Amniotic epithelial cell (primary cell): ENCODE results near the gene SF3B3.
"Not testable (repeated sequence)": the region's sequence is repeated elsewhere in the genome, so short reads cannot be mapped to it uniquely, and the experiment has no call there.

Experiments used
- DNase-seq: peaks from one replicate; pipeline ENCODE4 v3.0.0-alpha.2; 2010; ENCODE audit warnings: low read depth

Gene SF3B3

DNA sequence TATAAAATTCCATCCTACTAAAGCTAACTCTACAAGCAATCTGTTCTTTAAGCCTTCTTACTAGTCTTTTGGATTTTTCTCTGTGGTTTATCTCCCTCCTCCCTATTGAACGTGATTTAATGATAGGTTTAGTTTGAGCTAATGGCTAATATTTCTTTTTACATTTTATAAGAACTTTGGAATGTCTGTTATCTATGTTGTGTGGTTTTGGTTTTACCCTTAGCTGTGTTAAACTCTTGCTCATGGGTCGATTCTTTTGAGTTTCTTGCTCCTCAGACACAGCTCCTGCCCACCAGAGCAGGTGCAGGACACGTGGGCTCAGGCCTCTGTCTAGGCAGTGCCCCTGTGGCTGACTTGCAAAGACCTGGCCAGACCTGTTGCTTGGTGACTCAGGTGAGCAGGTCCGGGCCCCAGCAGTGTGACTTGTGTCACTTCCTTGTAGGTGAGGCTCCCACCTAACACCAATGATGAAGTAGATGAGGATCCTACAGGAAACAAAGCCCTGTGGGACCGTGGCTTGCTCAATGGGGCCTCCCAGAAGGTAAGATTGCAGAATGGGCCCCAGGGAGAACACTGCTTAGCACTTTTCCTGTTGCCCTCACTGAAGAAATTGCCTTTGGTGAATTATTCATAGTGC is 45.1 kb downstream of the SF3B3 start:
- DNase-seq = peak; percentile 40

DNA sequence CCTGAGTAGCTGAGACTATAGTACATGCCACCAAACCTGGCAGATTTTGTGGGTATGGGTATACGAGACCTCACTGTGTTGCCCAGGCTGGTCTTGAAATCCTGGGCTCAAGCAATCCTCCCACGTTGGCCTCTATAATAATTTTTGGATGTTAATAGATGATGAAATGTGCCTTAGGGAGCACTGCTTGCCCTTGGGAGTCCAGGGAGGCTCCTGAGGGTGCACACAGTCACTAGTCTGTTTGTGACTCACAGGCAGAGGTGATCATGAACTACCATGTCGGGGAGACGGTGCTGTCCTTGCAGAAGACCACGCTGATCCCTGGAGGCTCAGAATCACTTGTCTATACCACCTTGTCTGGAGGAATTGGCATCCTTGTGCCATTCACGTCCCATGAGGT is 46.1 kb downstream of the SF3B3 start:
- no peak for DNase-seq

DNA sequence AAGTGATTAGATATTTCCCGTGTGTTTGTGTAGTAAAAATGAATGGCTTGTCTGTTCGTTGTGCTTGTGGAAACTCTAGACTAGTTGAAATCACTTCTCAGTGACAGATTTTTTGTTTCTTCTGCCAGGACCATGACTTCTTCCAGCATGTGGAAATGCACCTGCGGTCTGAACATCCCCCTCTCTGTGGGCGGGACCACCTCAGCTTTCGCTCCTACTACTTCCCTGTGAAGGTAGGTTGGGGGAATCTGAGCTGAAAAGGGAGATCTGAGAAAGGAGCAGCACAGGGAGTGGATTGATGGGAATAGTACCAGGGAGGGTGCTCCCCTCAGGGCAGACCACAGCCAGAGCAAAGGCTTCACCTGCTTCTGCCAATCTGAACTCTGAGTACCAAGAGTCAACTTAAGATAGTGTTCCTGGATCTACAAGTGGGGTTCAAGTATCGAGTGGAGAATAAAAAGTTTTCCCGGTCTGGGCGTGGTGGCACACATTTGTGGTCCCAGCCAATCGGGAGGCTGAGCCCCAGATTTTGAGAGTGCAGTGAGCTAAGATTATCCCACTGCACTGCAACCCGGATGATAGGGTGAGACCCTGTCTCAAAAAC is 47.5 kb downstream of the SF3B3 start:
- no peak for DNase-seq

DNA sequence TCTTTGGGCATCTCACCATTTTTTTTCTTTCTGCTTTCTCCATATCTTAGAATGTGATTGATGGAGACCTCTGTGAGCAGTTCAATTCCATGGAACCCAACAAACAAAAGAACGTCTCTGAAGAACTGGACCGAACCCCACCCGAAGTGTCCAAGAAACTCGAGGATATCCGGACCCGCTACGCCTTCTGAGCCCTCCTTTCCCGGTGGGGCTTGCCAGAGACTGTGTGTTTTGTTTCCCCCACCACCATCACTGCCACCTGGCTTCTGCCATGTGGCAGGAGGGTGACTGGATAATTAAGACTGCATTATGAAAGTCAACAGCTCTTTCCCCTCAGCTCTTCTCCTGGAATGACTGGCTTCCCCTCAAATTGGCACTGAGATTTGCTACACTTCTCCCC is 48.0 kb downstream of the SF3B3 start:
- DNase-seq = no peak

DNA sequence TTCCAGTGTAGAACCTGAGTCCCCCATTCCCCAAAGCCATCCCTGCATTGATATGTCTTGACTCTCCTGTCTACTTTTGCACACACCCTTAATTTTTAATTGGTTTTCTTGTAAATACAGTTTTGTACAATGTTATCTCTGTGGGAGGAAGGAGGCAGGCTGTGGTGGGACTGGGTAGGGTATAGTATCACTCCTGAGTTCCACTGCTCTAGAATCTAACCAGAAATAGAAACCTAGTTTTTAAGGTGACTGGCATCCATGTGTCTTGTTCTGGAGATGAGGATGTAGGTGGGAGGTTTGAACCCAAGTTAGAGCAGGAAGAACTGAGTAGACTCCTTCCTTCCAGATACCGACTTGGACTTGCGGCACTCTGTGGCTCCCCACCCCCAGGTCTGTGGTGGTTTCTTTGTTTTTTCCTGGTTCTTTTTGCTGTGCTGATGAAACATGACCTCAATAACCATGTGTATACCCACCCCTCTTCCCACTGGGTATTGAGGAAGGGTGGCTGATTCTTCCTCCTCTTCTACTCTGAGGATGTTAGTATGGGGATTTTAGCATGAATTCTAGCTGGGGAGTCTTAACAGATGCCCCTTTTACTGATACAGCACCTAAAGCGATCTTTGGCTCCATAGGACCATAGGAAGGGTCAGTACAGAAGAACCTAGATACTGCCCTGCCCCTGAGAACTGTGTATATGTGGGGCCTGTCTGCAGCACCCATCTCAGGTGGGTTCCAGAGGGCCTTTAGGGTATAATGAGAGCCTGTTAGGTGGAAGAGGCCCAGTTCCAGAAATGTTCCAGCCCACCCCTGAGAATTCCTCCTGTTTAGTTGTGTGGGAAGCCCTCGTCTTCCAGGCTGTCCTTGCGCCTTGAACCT is 48.7 kb downstream of the SF3B3 start:
- no peak for DNase-seq

DNA sequence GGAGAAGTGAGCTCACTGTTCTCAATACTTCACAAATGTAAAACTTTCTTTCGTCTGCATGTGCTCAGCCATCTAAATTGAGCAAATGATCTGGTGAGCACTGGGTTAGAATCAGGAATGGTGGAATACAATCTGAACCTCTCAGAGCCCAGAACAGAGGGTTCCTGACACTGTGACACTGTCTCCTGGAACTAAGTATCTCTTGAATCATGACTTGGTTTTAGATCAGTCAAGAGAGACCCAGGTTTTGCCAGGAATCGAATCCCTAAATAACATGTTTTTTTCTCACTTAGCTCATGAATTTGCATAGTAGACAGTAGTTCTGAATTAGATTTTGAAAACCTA is 49.3 kb downstream of the SF3B3 start:
- DNase-seq = no peak

DNA sequence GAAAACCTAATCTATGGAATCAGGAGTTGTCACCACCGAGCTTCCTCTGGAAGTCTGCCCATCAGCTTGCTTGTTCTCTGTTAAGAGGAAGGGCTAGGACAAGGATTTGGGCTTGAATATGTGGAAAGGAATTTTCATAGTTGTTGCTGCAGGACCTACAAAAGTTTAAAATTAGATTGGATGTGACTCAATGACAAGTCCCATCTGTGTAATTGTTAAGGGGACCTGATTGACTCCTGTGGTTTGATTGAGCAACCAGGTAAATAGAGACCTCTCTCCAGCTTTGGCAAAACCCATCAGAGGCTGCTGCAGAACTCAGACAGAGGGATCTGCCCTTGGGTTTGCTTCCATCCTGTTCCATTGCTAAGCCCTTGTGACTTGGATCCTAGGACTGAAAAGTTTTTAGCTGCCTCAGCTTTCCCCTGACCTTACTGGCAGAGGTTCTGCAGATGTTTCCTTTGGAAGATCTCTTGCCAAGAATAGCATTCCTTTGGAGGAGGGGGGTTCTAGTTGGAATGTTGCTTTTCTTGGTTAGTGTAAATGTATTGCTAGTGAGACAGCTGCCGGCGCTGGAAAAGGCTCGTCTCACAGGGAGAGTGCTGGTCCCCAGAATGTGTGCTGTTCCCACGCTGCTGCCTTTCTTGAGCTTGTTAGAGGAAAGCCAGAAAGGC is 50.0 kb downstream of the SF3B3 start:
- peak; percentile 78 for DNase-seq

DNA sequence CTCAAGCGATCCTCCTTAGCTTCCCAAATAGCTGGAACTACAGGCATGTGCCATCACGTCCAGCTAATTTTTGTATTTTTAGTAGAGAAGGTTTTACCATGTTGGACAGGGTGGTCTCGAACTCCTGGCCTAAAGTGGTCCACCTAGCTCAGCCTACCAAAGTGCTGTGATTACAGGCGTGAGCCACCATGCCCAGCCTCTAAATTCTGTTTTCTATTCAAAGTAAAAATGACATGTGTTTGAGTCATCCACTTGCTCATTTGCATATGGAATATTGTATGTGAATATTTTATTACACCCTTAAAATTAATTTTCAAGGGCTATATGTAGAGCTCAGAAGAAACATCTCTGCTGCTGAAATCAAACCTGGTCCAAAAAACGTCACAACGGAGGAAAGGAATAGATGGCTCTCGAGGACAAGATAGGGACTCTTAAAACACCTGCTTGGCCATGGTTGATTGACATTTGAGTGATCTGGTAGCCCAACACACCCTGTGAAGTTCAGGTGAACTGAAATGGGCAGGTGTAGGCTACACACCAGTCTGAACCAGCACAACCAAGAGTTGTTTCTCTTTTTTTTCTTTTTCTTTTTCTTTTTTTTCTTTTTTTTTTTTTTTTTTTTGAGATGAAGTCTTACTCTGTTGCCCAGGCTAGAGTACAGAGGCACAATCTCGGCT is 51.1 kb downstream of the SF3B3 start:
- DNase-seq = no peak

DNA sequence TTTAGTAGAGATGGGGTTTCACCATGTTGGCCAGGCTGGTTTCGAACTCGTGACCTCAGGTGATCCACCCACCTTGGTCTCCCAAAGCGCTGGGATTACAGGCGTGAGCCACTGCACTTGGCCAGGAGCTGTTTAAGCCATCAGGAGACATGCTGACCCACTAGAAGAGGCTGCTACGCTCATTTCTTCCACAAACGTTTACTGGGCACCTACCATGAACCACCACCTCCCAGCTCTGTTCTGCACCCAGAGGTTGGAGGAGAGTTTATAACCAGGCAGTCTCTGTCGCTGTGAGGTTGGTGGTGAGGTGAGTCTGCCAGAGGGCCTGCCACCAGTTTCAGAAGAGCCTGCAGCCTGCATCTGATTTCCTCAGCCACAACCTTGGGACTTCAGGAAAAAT is 51.8 kb downstream of the SF3B3 start:
- DNase-seq = no peak

DNA sequence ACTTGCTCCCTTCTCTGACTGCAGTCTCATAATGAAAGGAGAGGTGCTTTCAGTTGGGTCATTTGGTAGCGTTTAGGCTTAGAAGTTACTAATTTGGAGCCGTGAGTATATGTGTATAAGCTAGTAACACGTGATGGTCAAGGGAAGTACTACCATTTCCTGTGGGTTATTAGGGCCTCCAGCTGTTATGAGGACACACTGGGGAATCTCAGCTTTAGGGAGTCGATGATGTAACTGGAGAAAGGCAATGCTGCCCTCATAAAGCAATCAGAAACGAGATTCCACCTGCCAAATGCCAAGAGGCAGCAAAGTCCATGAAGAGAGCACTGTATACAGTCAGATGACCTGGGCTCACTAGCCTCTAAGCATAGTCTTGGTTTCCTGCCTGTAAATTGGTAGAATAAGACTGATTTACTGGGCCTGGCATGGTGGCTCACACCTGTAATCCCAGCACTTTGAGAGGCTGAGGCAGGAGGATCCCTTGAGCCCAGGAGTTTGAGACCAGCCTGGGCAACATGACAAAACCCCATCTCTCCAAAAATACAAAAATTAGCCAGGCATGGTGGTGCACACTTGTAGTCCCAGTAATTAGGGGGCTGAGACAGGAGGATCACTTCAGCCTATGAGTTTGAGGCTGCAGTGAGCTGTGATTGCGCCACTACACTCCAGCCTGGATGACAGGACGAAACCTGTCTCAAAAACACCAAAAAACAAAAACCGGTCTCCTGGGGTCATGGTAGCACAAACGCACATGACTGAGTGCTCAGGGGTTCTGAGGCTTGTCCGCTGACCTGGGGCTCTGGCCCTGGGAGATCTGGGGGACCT is 53.0 kb downstream of the SF3B3 start:
- DNase-seq = peak; percentile 86

DNA sequence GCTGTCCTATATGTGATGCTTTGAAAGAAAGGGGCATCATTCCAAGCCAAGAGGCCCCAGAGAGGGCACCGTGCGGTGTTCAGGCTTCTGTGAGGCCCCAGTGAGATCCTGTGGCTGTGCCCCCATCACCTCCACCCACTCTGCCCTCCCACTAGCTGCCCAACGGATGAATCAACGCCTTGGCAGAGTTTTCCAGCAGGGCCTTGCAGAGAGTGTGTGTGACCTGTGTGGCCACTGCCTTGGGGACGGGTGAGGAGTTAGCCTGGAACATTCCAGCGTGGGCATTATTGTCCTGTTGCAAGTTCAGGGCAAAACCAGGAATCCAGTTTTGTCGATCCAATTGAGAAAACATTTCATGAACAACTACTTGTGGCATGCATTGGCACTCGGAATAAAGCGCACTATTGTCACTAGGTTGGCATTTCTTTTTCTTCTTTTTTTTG is 53.7 kb downstream of the SF3B3 start:
- DNase-seq = peak; percentile 62

DNA sequence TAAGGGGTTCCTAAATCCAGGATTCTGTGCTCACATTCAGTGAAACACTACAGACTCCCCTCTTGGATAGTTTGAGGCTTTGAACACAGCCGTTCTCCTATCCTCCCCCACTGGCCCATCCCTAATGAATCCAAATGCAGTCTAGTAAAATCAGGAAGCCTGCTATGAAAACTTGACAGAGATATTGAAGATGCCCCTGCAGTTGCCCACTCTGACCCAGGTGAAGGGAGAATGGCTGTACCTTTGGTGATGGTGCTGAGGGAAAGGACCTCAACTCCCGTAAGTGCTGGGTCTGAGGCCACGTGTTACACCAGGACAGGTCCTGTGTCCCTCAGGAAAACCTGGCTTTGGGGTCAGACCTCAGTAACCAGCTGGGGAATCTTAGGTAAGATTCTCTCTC is 54.4 kb downstream of the SF3B3 start:
- DNase-seq = no peak

DNA sequence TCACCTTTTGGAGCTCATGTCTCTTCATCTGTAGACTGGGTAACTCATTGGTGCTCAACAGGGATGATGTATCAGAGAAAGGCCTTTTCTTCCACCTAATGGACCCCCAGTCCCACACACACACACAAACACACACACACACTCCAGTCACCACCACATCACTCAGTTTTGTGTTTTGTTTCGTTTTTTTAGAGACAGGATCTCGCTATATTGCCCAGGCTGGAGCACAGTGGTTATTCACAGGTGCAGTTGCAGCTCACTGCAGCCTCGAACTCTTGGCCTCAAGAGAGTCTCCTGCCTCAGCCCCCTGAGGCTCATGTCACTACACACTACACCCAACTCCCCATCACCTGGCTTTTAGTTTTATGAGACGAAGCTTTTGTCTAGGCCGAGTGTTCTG is 55.6 kb downstream of the SF3B3 start:
- no peak for DNase-seq

DNA sequence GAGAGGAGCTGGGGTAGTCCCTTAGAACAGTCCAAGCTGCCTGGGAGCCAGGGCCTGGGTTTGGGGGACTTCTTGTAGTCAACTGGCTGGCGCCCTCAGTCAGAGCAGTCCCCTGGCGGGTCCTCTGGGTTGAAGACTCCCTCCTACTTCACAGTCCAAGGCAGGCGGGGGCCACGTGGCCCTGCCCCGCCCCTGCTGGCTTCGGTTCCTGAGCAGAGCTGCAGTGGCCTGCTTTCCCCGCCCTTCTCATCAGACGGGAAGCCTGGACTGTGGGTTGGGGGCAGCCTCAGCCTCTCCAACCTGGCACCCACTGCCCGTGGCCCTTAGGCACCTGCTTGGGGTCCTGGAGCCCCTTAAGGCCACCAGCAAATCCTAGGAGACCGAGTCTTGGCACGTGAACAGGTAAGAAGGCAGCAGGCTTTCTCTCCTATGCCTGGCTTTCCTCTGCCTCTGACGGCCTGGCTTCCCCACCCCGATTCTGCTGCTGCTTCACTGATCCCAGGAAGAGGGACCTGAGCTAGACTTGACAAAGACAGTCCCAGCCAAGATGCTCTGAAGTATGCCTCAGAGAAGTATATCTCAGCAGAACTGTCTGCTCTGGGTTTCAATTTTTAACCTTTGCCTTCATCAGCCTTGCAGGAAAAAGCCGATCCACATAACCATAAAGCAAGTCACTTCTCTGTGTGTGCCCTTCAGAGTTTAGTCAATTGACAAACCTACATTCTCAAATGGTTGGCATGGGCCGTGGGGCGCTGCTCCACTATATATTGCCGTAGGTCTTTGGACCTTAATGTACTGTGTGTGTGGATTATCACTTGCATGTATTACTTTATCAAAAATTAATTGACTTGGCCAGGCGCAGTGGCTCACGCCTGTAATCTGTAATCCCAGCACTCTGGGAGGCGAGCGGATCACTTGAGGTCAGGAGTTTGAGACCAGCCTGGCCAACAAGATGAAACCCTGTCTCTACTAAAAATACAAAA is 56.3 kb downstream of the SF3B3 start:
- no peak for DNase-seq

DNA sequence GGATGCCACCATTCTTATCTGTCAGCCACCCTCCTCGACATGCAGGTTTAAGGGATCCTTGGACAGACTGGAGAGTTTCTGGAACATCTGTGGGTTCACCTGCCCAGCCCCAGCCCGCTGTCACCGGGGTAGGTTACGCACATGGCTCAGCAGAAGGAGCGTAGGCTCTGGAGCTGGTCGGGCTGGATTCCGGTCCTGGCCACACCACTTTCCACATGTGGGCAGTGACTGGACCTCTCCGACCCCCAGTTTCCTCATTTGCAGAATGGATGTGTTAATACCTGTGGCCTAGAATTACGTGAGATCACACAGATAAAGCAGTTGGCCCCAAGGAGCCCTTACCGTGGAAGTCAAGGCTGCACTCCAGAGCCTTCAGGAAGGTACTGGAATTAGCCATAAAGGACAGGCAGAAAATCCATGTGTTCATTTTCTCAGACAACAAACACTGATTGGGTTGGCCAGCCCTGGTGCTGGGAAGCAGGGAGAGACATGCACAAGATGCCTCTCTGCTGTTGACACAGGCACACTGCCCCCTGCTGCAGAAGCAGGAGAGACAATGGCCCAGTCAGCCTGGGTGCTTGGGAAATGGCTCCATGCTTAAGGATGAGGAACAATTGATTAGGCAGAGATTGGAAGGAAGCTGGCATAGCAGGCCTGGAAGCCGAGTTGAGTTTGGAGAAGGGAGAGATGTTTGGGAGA is 58.8 kb downstream of the SF3B3 start:
- no peak for DNase-seq

DNA sequence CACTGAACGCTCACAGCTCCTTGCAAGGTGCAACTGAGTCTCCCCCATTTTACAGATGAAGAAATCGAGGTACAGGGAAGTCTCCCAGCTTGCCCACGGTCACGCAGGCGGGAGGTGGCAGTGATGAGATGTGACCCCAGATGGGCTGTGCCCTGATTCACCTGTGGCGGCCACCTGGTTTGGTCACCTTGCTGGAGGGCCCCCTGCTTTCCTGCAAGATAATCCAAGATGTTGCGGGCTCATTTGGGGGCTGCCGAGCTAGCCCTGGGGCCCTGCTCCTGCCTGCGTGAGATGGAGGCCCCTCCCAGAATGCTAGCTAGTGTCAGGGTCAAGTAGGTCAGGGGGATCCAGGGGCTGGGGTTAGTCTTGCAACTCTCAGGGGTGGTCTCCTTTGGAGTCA is 63.1 kb downstream of the SF3B3 start:
- DNase-seq = no peak

DNA sequence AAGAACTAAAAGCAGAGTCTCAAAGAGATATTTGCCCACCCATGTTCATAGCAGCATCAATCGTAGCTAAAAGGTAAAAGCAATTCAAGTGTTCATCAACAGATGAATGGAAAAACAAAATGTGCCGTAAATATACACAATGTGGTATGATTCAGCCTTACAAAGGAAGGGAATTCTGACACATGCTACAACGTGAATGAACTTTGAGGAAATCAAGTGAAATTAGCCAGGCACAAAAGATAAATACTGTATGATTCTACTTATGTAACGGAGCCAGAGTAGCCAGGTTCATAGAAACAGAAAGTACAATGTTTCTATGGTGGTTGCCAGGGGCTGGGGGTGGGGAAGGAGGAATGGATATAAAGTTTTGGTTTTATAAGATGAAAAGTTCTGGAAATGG is 64.9 kb downstream of the SF3B3 start:
- DNase-seq = peak; percentile 83

DNA sequence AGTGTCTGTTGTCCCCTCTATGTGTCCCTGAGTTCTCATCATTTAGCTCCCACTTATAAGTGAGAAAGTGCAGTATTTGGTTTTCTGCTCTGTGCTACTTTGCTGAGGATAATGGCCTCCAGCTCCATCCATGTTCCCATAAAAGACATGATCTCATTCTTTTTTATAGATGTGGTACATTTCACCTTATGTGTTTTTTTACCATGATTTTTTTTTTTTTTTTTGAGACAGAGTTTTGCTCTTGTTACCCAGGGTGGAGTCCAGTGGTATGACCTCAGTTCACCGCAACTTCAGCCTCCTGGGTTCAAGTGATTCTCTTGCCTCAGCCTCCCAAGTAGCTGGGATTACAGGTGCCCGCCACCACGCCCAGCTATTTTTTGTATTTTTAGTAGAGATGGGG is 65.8 kb downstream of the SF3B3 start:
- not testable (repeated sequence) for DNase-seq

DNA sequence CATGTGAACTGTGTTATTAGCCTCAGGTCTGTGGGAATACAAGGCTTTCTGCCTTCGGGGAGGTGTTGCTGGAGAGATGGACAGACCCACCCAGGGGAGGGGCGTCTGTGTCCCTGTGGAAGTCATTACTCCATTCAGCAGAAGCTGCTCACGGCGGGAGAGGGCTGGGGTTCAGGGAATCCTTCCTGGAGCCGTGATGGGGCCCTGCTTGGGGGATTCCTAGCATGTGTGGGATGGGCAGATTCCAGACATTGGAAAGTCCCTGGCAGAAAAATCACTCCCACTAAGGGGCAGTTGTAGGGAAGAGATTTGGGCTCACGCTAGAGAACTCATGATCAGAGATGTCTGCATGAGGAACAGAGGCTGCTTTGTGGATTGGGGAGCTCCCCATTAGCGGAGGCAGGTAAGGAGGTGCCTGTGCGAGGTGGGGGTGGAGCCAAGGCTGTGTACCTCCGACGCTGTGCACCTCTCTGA is 66.4 kb downstream of the SF3B3 start:
- peak; percentile 70 for DNase-seq
